ENCODE data around the gene QKI.
"Not testable (repeated sequence)": the region's sequence is repeated elsewhere in the genome, so short reads cannot be mapped to it uniquely, and the experiment has no call there.

The QKI gene

GRCh38 chr6:163438940-163439335 is 24.4 kb downstream of the QKI start:
- Histone ChIP-seq H3K4me1 (peaks cover 0 to 95% (median 35%) of the 10 kb centered on the region in 4 donors), H3K27ac (no peak overlapping the region), H3K4me3 (no peak overlapping the region), H3K36me3 (no peaks in the 10 kb centered on the region), H3K9me3 (no peaks in the 10 kb centered on the region), H3K27me3 (no peaks in the 10 kb centered on the region)
- DNase-seq, result peak in 1 of 2 donors; percentile 59
- no peak for TF ChIP-seq CTCF (IDR thresholded peaks at IDR 0.05)
- intact Hi-C loops (cut with DNase I; ENCODE audit: low total_unique reads), result no loop called here

- H3K4me1 ChIP-seq, result peaks cover 0 to 94% (median 35%) of the 10 kb centered on the region in 4 donors
- H3K9me3 ChIP-seq; H3K27ac ChIP-seq; DNase-seq; H3K27me3 ChIP-seq; H3K36me3 ChIP-seq; intact Hi-C loops (cut with DNase I; ENCODE audit: low total_unique reads); H3K4me3 ChIP-seq: not testable (repeated sequence)
Measured at GRCh38 chr6:163439390-163439789, 24.9 kb downstream of the QKI start.

- Histone ChIP-seq H3K4me1 (peaks cover 0 to 94% (median 35%) of the 10 kb centered on the region in 4 donors), H3K4me3 (no peak overlapping the region), H3K9me3 (no peaks in the 10 kb centered on the region), H3K27ac (no peak overlapping the region), H3K36me3 (no peaks in the 10 kb centered on the region), H3K27me3 (no peaks in the 10 kb centered on the region)
- intact Hi-C loops (cut with DNase I; ENCODE audit: low total_unique reads), result no loop called here
- no peak for TF ChIP-seq CTCF (IDR thresholded peaks at IDR 0.05)
- DNase-seq, result no peak
Measured at GRCh38 chr6:163439997-163440396, 25.5 kb downstream of the QKI start.

GRCh38 chr6:163442336-163442735 is 27.8 kb downstream of the QKI start:
- no peak overlapping the region for H3K4me3 ChIP-seq
- H3K27ac ChIP-seq, result no peak overlapping the region
- intact Hi-C loops (cut with DNase I; ENCODE audit: low total_unique reads), result no loop called here
- H3K36me3 ChIP-seq, result no peaks in the 10 kb centered on the region
- no peaks in the 10 kb centered on the region for H3K27me3 ChIP-seq
- H3K9me3 ChIP-seq, result no peaks in the 10 kb centered on the region
- H3K4me1 ChIP-seq, result peaks cover 0 to 73% (median 33%) of the 10 kb centered on the region in 4 donors
- no peak for TF ChIP-seq CTCF (IDR thresholded peaks at IDR 0.05)
- no peak for DNase-seq

- Histone ChIP-seq H3K27me3 (no peaks in the 10 kb centered on the region), H3K9me3 (no peaks in the 10 kb centered on the region), H3K4me3 (no peak overlapping the region), H3K36me3 (no peaks in the 10 kb centered on the region), H3K4me1 (peaks cover 0 to 73% (median 23%) of the 10 kb centered on the region in 4 donors), H3K27ac (no peak overlapping the region)
- DNase-seq, result no peak
- intact Hi-C loops (cut with DNase I; ENCODE audit: low total_unique reads), result no loop called here
- TF ChIP-seq CTCF (IDR thresholded peaks at IDR 0.05), result no peak
Measured at GRCh38 chr6:163444077-163444476, 29.6 kb downstream of the QKI start.

- DNase-seq, result no peak
- Histone ChIP-seq H3K4me1 (peaks cover 0 to 58% (median 14%) of the 10 kb centered on the region in 4 donors), H3K27me3 (no peaks in the 10 kb centered on the region), H3K9me3 (no peaks in the 10 kb centered on the region), H3K36me3 (no peaks in the 10 kb centered on the region), H3K4me3 (no peak overlapping the region), H3K27ac (no peak overlapping the region)
- TF ChIP-seq CTCF (IDR thresholded peaks at IDR 0.05), result no peak
- intact Hi-C loops (cut with DNase I; ENCODE audit: low total_unique reads), result no loop called here
Measured at GRCh38 chr6:163446549-163446948, 32.0 kb downstream of the QKI start.

All from tibial artery (tissue), 4 donors.